ENCODE data around the gene USP32. TPM values are rescaled to one million over a fixed set of nuclear protein-coding genes. Genes with fewer than 3 reads are reported as not detected.

Gene USP32
- total and polyA plus RNA-seq, 2 donors (not counting 1 experiment from before 2014, with no cell fraction given) = 7.7 to 48.8 TPM

DNA sequence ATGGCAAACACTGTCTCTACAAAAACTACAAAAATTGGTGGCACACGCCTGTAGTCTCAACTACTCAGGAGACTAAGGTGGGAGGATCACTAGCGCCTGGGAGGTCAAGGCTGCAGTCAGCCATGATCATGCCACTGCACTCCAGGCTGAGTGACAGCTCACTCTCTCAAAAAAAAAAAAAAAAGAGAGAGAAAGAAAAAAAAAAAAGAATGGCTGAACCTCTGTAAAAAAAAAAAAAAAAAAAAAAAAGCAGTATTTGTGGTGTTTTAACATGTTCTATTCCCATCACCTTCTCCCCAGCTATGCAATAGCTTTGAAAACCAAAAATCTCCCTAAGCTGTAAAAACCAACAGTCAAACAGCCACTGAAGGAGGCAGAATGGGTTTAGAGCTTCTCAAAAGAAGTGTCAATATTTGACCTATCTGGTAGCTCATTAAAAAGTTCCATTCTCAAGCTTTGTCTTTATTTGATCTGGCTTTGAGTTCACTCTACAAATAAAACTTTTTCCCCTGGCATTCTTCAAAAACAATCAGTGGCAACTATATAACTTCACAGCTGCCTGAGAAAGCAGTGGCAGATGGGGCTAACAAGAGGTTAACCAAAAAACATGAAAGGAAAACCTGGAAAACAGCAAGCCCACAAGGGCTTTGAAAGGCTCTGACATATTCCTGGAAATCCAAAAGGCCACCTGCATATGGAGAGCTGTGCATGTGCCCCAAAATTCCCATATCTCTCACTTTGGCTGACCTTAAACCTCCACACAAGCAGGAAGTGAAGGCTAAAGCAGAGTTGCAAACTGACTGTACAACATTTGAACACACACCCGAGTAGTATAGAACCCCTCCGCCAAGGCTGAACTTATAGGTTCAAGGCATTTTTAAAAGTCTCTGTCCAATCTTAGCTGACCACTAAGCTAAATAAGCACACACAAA is 36.0 kb downstream of the USP32 start:
- no peak overlapping the region for H3K4me2 ChIP-seq (replicated peaks; ENCODE audit: low read depth, low read length, poor library complexity, severe bottlenecking)
- peaks cover 7% of the 10 kb centered on the region for H4K20me1 ChIP-seq (ENCODE audit: control insufficient read depth, insufficient read depth, low read length, poor library complexity, severe bottlenecking)
- Mint-ChIP-seq H3K4me1 (peaks cover 28% of the 10 kb centered on the region), H3K4me3 (no peak overlapping the region), H3K27me3 (no peaks in the 10 kb centered on the region), H3K27ac (no peak overlapping the region), H3K9me3 (ENCODE audit: insufficient read depth) (peaks cover 4% of the 10 kb centered on the region)
- H3K27me3 ChIP-seq (replicated peaks in 1 of 4; ENCODE audit: control extremely low read depth in 1 of 4, control insufficient read depth in 3 of 4, insufficient read depth in 4 of 4, low read length in 3 of 4) = no peaks in the 10 kb centered on the region
- WGBS (ENCODE audit: insufficient coverage) = 69% methylated on average over 2 of the region's 4 CpGs
- no peak for ATAC-seq (ENCODE audit: low read depth)
- TF ChIP-seq EZH2 (IDR thresholded peaks at IDR 0.05; ENCODE audit: borderline replicate concordance, insufficient read depth, low read depth, low read length, poor library complexity, severe bottlenecking) = no peak
- TF ChIP-seq, protein P1, sequence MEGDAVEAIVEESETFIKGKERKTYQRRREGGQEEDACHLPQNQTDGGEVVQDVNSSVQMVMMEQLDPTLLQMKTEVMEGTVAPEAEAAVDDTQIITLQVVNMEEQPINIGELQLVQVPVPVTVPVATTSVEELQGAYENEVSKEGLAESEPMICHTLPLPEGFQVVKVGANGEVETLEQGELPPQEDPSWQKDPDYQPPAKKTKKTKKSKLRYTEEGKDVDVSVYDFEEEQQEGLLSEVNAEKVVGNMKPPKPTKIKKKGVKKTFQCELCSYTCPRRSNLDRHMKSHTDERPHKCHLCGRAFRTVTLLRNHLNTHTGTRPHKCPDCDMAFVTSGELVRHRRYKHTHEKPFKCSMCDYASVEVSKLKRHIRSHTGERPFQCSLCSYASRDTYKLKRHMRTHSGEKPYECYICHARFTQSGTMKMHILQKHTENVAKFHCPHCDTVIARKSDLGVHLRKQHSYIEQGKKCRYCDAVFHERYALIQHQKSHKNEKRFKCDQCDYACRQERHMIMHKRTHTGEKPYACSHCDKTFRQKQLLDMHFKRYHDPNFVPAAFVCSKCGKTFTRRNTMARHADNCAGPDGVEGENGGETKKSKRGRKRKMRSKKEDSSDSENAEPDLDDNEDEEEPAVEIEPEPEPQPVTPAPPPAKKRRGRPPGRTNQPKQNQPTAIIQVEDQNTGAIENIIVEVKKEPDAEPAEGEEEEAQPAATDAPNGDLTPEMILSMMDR (IDR thresholded peaks at IDR 0.05) = no peak
- no peak overlapping the region for H3K9ac ChIP-seq (ENCODE audit: low read length)
- no peak overlapping the region for H2AFZ ChIP-seq (ENCODE audit: insufficient read depth, low read depth, low read length, poor library complexity, severe bottlenecking)
- intact Hi-C loops (cut with micrococcal nuclease) = no loop called here
- H3K4me1 ChIP-seq (ENCODE audit: control insufficient read depth in 2 of 2, insufficient read depth in 2 of 2, low read length in 2 of 2) = peaks cover 5 to 6% of the 10 kb centered on the region in 2 donors
- H3K4me3 ChIP-seq (ENCODE audit: control extremely low read depth in 1 of 5, extremely low read depth in 1 of 5, insufficient read depth in 1 of 5, low read depth in 2 of 5, low read length in 4 of 5) = no peak overlapping the region
- H3K79me2 ChIP-seq (ENCODE audit: control insufficient read depth, insufficient read depth, low read length) = peaks cover 57% of the 10 kb centered on the region
- DNase-seq = no peak
- H3K27ac ChIP-seq (ENCODE audit: low read length in 2 of 2) = no peak overlapping the region
- POLR2A ChIA-PET = interaction anchor here (0.6 kb wide), 1 partner anchor 9 kb away, joined by 3 read pairs; no protein-coding TSS in a partner anchor
- H3K9me3 ChIP-seq (ENCODE audit: control extremely low read depth in 1 of 3, control insufficient read depth in 2 of 3, insufficient read depth in 1 of 3, low read length in 2 of 3) = peaks cover 0 to 1% (median 0%) of the 10 kb centered on the region in 3 donors
- CTCF ChIA-PET = interaction anchor here (0.9 kb wide), 1 partner anchor 65 kb away, joined by 3 read pairs; no protein-coding TSS in a partner anchor
- H3K36me3 ChIP-seq (replicated peaks in 1 of 2; ENCODE audit: control extremely low read depth in 1 of 2, control insufficient read depth in 1 of 2, extremely low read depth in 1 of 2, insufficient read depth in 2 of 2, low read length in 1 of 2) = no peaks in the 10 kb centered on the region

DNA sequence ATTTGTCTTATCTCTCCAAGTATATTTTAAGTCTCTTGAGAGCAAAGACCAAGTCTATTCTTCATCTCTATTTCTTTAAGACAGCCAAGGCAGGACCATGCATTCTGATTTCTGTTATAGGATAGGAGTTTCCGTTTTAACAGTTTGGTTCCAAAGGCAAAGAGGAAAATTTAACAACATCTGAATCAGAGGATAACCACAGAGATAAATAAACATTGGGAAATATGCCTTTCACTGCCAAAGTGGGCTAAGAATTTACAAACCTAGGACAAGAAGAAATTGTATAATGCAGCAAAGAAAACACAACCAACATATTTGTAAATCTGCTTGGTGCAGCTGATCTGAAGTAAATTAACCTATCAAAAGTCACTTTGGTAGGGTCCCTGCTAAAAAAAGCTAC is 37.7 kb downstream of the USP32 start:
- CTCF ChIA-PET = interaction anchor here (1.3 kb wide), 1 partner anchor 67 kb away, joined by 3 read pairs; no protein-coding TSS in a partner anchor
- Histone ChIP-seq H3K4me2 (replicated peaks; ENCODE audit: low read depth, low read length, poor library complexity, severe bottlenecking) (no peak overlapping the region), H2AFZ (ENCODE audit: insufficient read depth, low read depth, low read length, poor library complexity, severe bottlenecking) (no peak overlapping the region), H3K36me3 (replicated peaks in 1 of 2; ENCODE audit: control extremely low read depth in 1 of 2, control insufficient read depth in 1 of 2, extremely low read depth in 1 of 2, insufficient read depth in 2 of 2, low read length in 1 of 2) (no peaks in the 10 kb centered on the region), H3K9me3 (ENCODE audit: control extremely low read depth in 1 of 3, control insufficient read depth in 2 of 3, insufficient read depth in 1 of 3, low read length in 2 of 3) (peaks cover 0 to 1% (median 0%) of the 10 kb centered on the region in 3 donors), H3K4me3 (ENCODE audit: control extremely low read depth in 1 of 5, extremely low read depth in 1 of 5, insufficient read depth in 1 of 5, low read depth in 2 of 5, low read length in 4 of 5) (no peak overlapping the region), H3K4me1 (ENCODE audit: control insufficient read depth in 2 of 2, insufficient read depth in 2 of 2, low read length in 2 of 2) (peaks cover 5 to 6% of the 10 kb centered on the region in 2 donors), H3K9ac (ENCODE audit: low read length) (no peak overlapping the region), H3K79me2 (ENCODE audit: control insufficient read depth, insufficient read depth, low read length) (peaks cover 65% of the 10 kb centered on the region), H3K27ac (ENCODE audit: low read length in 2 of 2) (no peak overlapping the region), H3K27me3 (replicated peaks in 1 of 4; ENCODE audit: control extremely low read depth in 1 of 4, control insufficient read depth in 3 of 4, insufficient read depth in 4 of 4, low read length in 3 of 4) (no peaks in the 10 kb centered on the region), H4K20me1 (ENCODE audit: control insufficient read depth, insufficient read depth, low read length, poor library complexity, severe bottlenecking) (peaks cover 5% of the 10 kb centered on the region)
- intact Hi-C loops (cut with micrococcal nuclease) = no loop called here
- Mint-ChIP-seq H3K4me1 (peaks cover 31% of the 10 kb centered on the region), H3K4me3 (no peak overlapping the region), H3K9me3 (ENCODE audit: insufficient read depth) (peaks cover 4% of the 10 kb centered on the region), H3K27me3 (no peaks in the 10 kb centered on the region), H3K27ac (peak overlapping the region; percentile 11)
- ATAC-seq (ENCODE audit: low read depth) = no peak
- TF ChIP-seq EZH2 (IDR thresholded peaks at IDR 0.05; ENCODE audit: borderline replicate concordance, insufficient read depth, low read depth, low read length, poor library complexity, severe bottlenecking) = no peak
- TF ChIP-seq, protein P1 (IDR thresholded peaks at IDR 0.05) = no peak
- no CpG with 5 or more reads among the region's 1 CpG for WGBS (ENCODE audit: insufficient coverage)
- POLR2A ChIA-PET = no interaction called here
- DNase-seq = no peak

All from B cell (primary cell).